GM21447 (cell line): ENCODE measurements around the gene ASTN2.

Source experiments
- ATAC-seq: cut with Tn5 transposase; IDR thresholded peaks from one replicate; pipeline ENCODE4 v1.9.1; 2021; ENCODE audit not compliant: unreplicated experiment

The ASTN2 gene

DNA sequence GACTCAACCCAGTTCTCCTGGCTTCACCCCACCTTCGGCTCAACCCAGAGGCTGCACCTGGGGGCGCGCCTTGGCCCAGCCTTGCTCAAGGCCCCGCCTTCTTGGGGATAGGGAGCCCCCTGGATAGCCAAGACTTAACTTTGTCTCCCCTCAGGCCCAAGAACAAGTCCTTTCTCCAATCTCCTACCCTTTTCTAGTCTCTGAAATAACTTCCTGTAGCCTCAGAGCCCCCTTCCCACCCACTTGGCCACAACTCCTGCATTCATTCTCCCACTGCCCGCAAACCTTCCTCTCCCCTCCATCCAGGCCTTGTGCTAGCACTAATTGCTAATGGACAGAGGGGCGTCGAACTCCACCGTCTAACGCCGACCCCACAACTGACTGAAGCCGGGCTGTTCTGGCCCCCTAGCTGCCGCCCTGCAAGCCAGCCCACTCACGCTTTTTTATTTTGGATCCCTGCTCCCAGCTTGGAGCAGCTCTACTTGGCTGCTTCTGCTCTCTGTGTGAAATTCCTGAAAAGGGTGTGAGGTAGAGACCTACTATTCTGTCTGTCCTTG is 579 bp upstream of the ASTN2 start:
- no peak for ATAC-seq

- no peak for ATAC-seq
Measured at GRCh38 chr9:117414220-117414905, 494 bp downstream of the ASTN2 start.

DNA sequence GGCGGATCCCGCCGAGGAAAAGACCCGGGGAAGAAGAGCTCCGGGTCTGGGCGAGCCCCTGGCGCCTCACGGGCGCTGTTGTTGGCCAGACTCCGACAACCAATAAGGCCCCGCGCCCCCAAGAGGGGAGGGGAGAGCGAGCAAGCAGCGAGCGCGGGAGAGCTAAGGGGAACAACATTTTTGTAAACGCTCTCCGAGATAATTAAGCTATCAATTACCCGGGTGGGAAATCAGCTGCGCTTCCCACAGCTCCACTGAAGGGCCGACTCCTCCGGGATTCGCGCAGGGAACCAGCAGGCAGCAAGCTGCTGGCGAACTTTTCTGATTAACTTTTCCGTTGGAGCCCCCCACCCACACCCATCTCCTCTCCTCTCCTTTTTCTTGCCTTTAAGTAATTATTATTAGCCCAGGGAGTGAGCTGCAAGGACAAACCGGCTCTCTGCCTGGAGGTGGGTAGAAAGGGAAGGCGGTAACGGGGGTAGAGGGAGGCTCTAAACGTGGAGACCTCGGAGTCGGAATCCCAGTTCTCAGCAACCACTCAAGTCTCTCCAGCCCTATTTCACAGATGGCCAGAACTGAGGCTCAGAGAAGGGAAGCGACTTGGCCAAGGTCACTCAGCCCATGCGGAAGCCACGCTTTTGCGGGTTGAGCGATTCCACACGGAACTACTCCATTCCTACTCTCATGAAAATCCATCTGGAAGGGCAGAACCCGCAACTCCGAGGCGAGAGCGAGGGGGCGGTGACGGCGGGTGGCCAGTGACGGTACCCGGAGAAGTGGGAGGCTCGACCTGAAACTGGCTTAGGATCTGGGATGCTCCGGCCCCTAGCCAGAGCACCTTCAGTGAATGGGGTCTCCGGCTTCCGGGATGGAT is 1.3 kb downstream of the ASTN2 start:
- ATAC-seq = no peak

- ATAC-seq = no peak
Measured at GRCh38 chr9:117412841-117413240, 2.0 kb downstream of the ASTN2 start.

DNA sequence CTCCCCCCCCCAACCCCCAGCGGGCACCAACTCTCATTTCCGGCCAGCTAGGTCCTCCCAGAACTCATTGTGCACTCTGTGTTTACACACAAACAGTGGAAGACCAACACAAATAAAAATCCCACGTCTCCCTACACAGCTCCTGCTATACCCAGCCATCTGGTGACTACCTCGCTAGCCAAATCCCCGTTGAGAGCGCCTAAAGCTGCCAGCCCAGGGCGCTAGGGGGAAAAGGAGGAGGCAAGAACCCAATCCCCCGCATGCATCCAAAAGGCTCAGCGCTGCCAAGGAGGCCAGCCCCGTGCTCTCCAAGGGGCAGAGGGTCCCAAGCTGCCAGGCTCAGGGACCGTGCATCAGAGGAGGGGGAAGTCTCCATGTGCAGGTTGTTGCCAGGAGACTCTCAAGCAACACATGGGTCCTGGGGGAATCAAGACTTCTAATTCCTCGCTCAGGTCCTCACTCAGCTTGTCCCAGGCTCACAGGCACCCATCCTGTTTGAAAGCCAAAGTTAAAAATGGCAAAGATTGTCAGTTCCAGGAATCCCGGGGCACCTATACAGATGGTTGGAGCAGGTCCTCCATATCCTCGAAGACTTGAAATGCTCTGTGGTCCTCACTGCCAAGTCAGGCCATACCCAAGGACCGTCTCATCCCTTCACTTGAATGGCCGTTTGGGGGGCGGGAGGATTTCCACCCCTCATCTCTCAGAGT is 2.7 kb downstream of the ASTN2 start:
- ATAC-seq = no peak

- no peak for ATAC-seq
Measured at GRCh38 chr9:117411547-117411946, 3.3 kb downstream of the ASTN2 start.

- no peak for ATAC-seq
Measured at GRCh38 chr9:117409321-117409720, 5.5 kb downstream of the ASTN2 start.

DNA sequence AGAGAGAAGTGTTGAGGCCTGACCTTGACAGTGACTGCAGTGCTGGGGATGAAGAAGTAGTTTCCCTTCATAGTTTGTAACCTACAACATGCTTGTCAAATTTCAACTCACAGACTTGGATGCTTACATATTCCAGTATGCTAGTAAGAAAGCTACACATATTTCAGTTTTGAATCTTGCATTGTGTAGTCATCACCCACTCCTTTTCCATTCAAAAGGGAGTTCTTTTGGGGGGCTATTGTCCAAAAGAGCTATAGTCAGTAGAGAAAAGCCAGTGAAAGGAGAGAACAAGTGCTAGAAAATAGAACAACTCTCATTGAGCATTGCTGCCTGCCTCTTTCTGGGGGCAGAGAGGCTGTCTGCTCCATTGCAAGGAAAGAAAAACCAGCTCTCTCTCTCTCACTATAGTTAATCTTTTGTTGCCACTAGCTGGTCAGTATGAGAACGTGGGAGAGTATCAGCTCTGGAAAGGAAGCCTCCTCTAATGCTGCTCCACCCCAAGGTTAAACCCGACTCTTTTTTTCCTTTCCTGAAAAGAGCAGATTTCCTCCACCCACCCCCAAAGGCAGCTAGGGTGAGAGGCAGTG is 7.3 kb downstream of the ASTN2 start:
- ATAC-seq = no peak

DNA sequence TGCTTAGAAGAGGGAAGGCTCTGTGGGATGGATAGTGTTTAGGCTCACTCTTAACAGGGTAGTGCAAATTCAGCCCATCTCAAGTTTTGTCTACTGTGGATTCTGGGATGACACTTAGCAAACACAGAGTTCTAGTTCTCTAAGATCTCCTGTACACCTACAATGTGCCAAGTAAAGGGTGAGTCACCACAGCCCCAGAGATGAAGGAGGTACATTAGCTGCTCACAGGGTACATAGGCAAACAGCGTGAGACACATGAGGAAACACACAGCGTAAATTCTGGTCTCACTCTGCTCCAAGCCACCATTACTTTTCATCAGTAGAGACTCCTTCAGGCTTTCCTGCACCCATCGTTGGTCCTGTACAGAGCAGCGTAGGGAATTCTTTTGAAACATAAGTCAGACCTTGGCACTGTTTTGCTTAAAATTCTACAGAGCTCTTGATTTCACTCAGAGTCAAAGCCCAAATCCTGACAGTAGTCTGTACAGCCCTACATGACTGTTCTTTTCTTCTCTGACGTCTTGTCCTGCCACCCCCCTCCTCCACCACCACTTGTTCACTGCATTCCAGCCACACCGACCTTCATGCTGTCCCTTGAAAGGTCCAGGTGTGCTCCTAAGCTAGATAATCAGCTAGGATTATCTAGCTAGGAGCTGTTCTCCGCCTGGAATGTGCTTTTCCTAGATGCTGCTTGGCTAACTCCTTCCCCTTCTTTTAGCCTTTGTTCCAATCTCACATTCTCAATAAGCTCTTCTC is 8.7 kb downstream of the ASTN2 start:
- no peak for ATAC-seq

GRCh38 chr9:117403848-117404247 is 11.0 kb downstream of the ASTN2 start:
- no peak for ATAC-seq

GRCh38 chr9:117403403-117403811 is 11.4 kb downstream of the ASTN2 start:
- no peak for ATAC-seq

DNA sequence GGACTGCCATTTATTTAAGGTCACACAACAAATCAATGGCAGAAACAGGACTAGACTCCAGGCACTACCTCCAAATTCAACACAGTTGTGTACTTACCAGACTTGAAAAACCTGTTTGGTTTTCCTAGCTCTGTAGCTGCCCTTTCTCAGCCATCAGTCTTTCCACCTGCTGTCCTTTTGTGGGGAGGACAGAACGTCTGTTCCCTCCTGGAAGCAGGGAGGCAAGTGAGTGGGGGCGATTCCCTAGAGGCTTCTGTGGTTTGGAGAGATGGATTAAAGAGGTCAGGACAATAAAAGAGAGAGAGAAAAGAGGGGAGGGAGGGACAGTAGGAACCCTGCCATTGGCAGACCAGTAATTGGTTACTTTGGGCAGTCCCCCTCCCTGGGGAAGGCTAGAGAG is 14.7 kb downstream of the ASTN2 start:
- no peak for ATAC-seq

DNA sequence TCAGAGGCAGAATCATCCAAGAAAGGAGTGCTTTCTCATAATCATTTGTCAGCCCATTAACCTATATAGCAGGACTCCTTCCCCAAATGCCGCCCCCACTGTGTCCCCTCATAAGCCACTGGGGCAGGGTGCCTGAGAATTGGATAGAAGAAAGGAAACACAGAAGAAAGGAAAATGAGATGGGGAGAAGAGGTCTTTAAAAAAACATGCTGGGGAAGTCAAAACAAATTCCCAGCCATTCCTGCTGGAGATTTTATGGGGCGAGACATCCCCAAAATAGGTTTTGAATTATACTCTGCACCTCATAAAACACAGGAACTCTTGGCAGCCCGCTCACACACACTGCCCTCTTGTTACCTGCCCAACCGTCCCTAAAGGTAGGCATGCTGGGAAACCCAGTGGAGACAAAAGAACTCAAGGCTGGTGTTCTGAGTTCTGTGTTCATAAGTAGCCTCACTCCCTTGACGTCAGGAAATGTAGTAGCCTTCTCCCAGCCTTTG is 19.7 kb downstream of the ASTN2 start:
- ATAC-seq = no peak

DNA sequence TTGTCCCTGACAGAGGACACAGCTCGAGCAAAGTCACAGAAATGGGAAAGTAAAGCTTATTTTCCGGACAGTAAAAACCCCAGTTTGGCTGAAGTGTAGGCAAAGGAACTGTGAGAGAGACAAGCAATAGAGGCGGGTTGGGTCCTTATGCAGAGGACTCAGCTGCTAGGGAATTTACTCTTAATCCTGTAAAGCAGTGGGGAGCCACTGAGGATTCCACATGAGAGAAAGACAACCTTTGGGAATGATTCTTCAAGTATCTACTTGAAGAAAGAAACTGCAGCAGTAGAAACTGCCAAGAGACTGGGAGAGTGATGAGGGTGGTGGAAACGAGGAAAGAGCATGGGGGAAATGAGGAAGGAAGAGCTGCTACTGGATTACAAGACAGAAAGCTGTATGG is 20.2 kb downstream of the ASTN2 start:
- ATAC-seq = no peak

DNA sequence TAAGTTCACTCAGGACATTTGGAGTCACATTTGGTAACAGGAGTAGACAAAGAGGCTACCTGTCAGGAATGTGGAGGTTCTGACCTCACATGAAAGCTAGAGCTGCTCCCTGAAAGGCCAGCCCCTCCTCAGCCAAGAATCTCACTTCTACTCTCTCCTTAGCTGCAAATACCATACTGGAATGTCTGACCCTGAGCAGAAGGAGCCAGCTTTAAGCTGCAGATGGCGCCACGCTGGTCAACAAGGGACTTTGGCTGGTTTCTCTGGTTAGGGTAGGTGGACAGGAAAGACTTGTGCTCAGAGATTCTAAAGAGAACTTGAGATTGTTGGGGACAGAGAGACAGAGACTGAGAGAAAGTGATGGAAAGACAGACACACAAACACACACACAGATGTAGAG is 21.9 kb downstream of the ASTN2 start:
- ATAC-seq = no peak

DNA sequence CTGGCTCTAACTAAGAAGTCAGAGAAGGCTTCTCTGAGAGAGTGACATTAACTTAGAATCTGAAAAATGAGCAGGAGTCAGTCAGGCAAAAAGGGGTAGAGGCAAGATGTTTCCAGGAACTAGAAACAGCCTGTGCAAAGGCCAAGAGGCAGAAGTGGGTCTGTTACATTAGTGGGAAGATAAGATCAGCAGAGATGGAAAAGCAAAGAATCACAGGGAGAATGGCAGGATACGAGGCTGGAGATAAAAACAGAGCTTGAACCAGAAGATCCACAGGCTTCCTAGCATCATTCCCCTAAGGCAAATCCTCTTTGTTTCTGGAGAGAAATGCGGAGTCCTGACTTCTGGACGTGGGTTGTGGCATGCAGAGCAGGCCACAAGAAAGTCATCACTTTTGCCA is 27.4 kb downstream of the ASTN2 start:
- no peak for ATAC-seq

GRCh38 chr9:117379341-117379740 is 35.5 kb downstream of the ASTN2 start:
- no peak for ATAC-seq

GRCh38 chr9:117377046-117377445 is 37.8 kb downstream of the ASTN2 start:
- ATAC-seq = no peak

GRCh38 chr9:117375956-117376355 is 38.9 kb downstream of the ASTN2 start:
- no peak for ATAC-seq

DNA sequence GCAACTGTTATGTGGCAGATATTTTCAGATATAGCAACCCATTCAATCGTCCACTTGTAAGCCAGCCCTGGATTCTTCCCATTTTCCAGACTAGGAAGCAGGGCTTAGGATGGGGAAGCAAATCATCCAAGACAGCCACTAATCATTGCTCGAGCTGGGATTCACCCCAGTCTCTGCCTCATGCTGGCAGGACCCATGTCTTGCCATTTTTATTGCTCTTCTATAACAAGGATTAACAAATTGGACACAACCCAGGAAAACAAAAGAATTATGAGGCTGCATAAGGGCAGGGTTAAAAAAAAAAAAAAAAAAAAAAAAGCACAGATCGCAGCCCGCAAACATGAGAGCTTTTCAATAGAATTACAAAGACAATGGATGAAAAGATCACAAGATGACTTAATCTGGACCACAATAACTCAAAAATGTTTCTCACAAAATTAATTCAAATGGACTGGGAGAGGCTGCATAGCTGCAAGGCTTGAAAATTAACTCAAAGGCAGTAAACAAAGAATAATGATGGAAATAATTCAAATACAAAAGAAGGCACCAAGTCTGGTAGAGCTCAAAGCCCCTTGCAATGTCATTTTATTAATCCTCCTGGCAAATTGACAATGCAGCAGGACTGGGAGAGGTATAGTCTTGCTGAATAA is 40.7 kb downstream of the ASTN2 start:
- ATAC-seq = no peak
